ENCODE results near the gene NDRG4.

DNA sequence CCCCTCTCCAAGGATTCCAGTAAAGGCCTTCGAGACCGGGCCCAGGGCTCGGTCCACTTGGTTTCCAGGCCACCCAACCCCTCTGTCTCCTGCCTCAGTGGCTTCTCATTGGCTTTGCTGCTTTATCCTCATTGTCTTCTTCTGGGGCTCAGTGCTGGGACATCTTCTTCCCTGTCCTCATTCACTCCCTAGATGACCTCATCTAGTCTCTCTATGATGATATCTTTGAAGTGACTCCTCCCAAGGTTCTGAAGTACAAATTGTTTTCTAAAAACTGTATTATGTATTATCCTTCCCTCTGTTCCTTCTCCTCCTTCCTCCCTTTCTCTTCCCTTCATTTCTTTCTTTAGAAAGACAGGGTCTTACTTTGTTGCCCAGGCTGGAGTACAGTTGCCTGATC, 27.1 kb upstream of the NDRG4 start:
- TF ChIP-seq, protein P1, sequence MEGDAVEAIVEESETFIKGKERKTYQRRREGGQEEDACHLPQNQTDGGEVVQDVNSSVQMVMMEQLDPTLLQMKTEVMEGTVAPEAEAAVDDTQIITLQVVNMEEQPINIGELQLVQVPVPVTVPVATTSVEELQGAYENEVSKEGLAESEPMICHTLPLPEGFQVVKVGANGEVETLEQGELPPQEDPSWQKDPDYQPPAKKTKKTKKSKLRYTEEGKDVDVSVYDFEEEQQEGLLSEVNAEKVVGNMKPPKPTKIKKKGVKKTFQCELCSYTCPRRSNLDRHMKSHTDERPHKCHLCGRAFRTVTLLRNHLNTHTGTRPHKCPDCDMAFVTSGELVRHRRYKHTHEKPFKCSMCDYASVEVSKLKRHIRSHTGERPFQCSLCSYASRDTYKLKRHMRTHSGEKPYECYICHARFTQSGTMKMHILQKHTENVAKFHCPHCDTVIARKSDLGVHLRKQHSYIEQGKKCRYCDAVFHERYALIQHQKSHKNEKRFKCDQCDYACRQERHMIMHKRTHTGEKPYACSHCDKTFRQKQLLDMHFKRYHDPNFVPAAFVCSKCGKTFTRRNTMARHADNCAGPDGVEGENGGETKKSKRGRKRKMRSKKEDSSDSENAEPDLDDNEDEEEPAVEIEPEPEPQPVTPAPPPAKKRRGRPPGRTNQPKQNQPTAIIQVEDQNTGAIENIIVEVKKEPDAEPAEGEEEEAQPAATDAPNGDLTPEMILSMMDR (IDR thresholded peaks at IDR 0.05): no peak
- TF ChIP-seq POLR2A (IDR thresholded peaks at IDR 0.05) (no peak), POLR2AphosphoS5 (IDR thresholded peaks at IDR 0.05) (no peak)

Measured in prostate gland (tissue), 2 donors.